ENCODE results near the gene CXXC5. TPM values are rescaled to one million over a fixed set of nuclear protein-coding genes. Genes with fewer than 3 reads are reported as not detected.

The CXXC5 gene
- total RNA-seq, 1 donor from 2014 or later: 17.2 TPM

DNA sequence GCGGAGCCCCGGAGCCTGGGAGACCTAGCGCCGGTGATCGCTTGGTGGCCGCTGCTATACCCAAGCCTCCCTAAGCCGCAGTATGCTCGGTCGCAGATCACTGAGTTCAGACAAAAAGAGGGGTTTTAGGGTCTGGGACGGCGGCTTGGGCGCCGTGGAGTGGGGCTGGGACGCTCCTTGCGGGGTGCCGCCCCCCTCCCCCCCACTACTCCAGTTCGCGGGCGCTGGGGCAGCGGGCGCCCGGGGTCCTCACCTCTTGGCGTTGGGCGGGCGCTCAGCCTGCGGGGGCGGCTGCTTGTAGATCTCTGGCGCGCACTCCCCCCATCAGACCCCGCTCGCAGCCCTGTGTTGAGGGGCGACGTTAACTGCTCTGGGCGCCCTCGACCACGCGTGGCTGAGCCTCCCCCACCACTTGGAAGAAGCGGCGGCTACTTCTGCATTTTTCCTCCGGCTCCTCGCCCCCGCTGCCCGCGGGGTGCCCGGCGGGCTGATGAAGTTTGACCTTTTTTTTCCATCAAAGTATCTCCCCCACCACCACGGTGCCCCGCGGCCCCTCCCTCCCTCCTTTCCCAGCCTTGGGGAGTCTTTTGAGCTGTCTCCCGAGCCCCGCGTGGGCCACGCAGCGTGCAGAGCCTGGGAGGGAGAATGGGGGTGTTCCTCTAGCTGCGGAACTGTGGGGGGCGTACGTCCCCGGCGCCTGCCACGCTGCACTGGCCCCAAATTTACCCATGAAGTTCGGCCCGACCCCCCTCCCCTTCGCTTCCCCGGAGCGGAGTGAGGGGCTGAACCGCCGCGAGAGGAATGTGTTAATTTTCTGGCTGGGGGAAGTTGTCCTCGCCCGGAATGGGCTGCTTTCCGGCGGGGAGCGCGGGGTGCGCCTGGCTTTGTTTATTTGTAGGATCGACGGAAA lies 1.2 kb downstream of the CXXC5 start:
- peaks cover 5% of the 10 kb centered on the region for H3K36me3 Mint-ChIP-seq

DNA sequence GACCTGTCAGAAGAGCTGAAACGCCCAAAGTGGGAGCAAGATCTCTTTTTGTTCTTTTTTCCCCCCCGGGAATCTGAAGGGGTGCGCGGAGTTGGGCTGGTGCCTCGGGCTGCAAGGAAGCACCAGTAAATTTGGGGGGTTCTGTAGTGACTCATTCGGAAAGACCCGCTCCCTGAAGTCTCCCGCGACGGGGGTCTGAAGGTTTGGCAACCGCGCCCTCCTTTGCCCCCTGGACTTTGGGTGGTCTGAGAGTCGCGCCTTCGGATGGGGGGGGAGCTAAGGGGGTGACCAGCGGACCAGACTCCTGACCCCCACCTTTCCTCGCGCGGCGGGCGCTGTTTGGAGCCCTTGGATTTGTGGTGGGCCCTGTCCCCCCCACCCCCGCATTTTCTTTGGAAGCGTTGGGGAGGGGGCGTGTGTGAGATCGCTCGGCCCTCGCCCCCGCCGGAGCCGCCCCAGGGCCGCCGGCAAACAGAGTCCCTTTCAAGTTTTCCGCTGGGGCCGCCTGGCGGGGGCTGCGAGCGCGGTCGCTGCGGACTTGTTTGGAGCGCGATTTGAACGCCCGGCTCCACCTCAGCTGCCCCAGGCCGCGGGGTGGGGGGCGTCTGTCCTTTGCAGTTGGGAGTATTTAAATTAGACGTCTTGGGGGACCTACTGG lies 2.0 kb downstream of the CXXC5 start:
- no peaks in the 10 kb centered on the region for H3K9me3 ChIP-seq (ENCODE audit: low read depth)
- Mint-ChIP-seq H3K27me3 (ENCODE audit: insufficient read depth, low read depth) (peaks cover 16% of the 10 kb centered on the region), H3K36me3 (peaks cover 3% of the 10 kb centered on the region), H3K27ac (peak overlapping the region; percentile 98), H3K4me1 (peaks cover 59% of the 10 kb centered on the region), H3K4me3 (peak overlapping the region; percentile 99), H3K9me3 (no peaks in the 10 kb centered on the region)
- H3K27me3 ChIP-seq: peaks cover 28% of the 10 kb centered on the region
- peaks cover 39% of the 10 kb centered on the region for H4K20me1 ChIP-seq (ENCODE audit: low read depth)
- H3K79me2 ChIP-seq (ENCODE audit: low read depth): peaks cover 48% of the 10 kb centered on the region
- H3K4me3 ChIP-seq: peak overlapping the region; percentile 89
- peak; percentile 80 for DNase-seq (ENCODE audit: low spot score)
- H3K9ac ChIP-seq: no peak overlapping the region
- no peak overlapping the region for H2AFZ ChIP-seq (replicated peaks)
- no peak overlapping the region for H3K27ac ChIP-seq
- peak overlapping the region; percentile 97 for H3K4me2 ChIP-seq
- TF ChIP-seq EZH2phosphoT487 (IDR thresholded peaks at IDR 0.05) (no peak), EZH2 (IDR thresholded peaks at IDR 0.05) (peak; percentile 33)
- TF ChIP-seq, protein P1, sequence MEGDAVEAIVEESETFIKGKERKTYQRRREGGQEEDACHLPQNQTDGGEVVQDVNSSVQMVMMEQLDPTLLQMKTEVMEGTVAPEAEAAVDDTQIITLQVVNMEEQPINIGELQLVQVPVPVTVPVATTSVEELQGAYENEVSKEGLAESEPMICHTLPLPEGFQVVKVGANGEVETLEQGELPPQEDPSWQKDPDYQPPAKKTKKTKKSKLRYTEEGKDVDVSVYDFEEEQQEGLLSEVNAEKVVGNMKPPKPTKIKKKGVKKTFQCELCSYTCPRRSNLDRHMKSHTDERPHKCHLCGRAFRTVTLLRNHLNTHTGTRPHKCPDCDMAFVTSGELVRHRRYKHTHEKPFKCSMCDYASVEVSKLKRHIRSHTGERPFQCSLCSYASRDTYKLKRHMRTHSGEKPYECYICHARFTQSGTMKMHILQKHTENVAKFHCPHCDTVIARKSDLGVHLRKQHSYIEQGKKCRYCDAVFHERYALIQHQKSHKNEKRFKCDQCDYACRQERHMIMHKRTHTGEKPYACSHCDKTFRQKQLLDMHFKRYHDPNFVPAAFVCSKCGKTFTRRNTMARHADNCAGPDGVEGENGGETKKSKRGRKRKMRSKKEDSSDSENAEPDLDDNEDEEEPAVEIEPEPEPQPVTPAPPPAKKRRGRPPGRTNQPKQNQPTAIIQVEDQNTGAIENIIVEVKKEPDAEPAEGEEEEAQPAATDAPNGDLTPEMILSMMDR (IDR thresholded peaks at IDR 0.05): peak; percentile 49
- H3K4me1 ChIP-seq: peaks cover 55% of the 10 kb centered on the region
- no peaks in the 10 kb centered on the region for H3K36me3 ChIP-seq
- peaks cover 69% of the 10 kb centered on the region for H3F3A ChIP-seq (ENCODE audit: low read depth)

More for the DNA sequence above, 1.2 kb downstream of the CXXC5 start:
- Histone ChIP-seq H3F3A (ENCODE audit: low read depth) (peaks cover 62% of the 10 kb centered on the region), H3K79me2 (ENCODE audit: low read depth) (peaks cover 41% of the 10 kb centered on the region), H3K4me2 (peak overlapping the region; percentile 97), H3K9me3 (ENCODE audit: low read depth) (no peaks in the 10 kb centered on the region), H4K20me1 (ENCODE audit: low read depth) (peaks cover 34% of the 10 kb centered on the region), H3K4me1 (peaks cover 47% of the 10 kb centered on the region), H3K36me3 (no peaks in the 10 kb centered on the region), H3K9ac (no peak overlapping the region), H3K4me3 (peak overlapping the region; percentile 89), H3K27ac (no peak overlapping the region), H2AFZ (replicated peaks) (peak overlapping the region; percentile 78), H3K27me3 (peaks cover 37% of the 10 kb centered on the region)
- Mint-ChIP-seq H3K27me3 (ENCODE audit: insufficient read depth, low read depth) (peaks cover 20% of the 10 kb centered on the region), H3K27ac (peak overlapping the region; percentile 98), H3K4me1 (peaks cover 57% of the 10 kb centered on the region), H3K4me3 (peak overlapping the region; percentile 99), H3K9me3 (no peaks in the 10 kb centered on the region)
- peak; percentile 78 for DNase-seq (ENCODE audit: low spot score)
- TF ChIP-seq, protein P1 (IDR thresholded peaks at IDR 0.05): no peak
- TF ChIP-seq EZH2 (IDR thresholded peaks at IDR 0.05) (peak; percentile 14), EZH2phosphoT487 (IDR thresholded peaks at IDR 0.05) (peak; percentile 30)

DNA sequence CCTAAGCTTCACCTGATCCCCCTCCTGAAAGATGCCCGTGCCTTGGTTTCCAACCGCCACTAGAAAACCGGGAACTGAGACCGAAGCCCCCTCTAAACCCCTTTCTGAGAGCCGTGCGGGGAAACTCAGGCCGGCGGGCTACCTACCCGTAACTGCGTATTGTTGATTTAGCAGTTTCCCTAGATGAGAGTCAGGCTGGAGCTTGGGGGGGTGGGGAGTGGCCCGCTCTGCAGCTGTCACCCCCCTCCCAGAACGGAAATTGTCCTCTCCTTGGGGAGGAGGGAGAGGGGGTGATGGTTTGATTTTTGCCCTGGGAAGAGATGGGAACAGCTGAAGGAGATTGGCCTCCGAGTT lies 2.5 kb downstream of the CXXC5 start:
- H3K36me3 Mint-ChIP-seq: peaks cover 2% of the 10 kb centered on the region
- DNase-seq (ENCODE audit: low spot score): no peak
- no peak overlapping the region for H3K9ac ChIP-seq
- H3K4me2 ChIP-seq: peak overlapping the region; percentile 97
- H3K27me3 Mint-ChIP-seq (ENCODE audit: insufficient read depth, low read depth): peaks cover 14% of the 10 kb centered on the region
- peaks cover 60% of the 10 kb centered on the region for H3K4me1 ChIP-seq
- H3F3A ChIP-seq (ENCODE audit: low read depth): peaks cover 69% of the 10 kb centered on the region
- H3K4me3 Mint-ChIP-seq: peak overlapping the region; percentile 99
- peaks cover 39% of the 10 kb centered on the region for H4K20me1 ChIP-seq (ENCODE audit: low read depth)
- no peak overlapping the region for H3K27ac ChIP-seq
- H3K9me3 ChIP-seq (ENCODE audit: low read depth): no peaks in the 10 kb centered on the region
- no peaks in the 10 kb centered on the region for H3K36me3 ChIP-seq
- H3K27me3 ChIP-seq: peaks cover 23% of the 10 kb centered on the region
- no peak for TF ChIP-seq EZH2 (IDR thresholded peaks at IDR 0.05)
- TF ChIP-seq, protein P1 (IDR thresholded peaks at IDR 0.05): no peak
- TF ChIP-seq EZH2phosphoT487 (IDR thresholded peaks at IDR 0.05): no peak
- peak overlapping the region; percentile 89 for H3K4me3 ChIP-seq
- no peak overlapping the region for H2AFZ ChIP-seq (replicated peaks)
- no peak overlapping the region for H3K27ac Mint-ChIP-seq
- H3K9me3 Mint-ChIP-seq: no peaks in the 10 kb centered on the region
- H3K79me2 ChIP-seq (ENCODE audit: low read depth): peaks cover 52% of the 10 kb centered on the region
- H3K4me1 Mint-ChIP-seq: peaks cover 63% of the 10 kb centered on the region
